Effector memory CD8-positive, alpha-beta T cell (primary cell): ENCODE measurements around the gene ILDR2.

ENCODE experiments used
- ATAC-seq: fragments of 150-1000 bp; cut with Tn5 transposase; replicated peaks from 2 replicates; pipeline ENCODE4 v1.10.0; 2021; ENCODE audit warnings: mild to moderate bottlenecking, moderate library complexity
- DNase-seq, 3 experiments: peaks; one replicate each; pipeline ENCODE4 v3.0.0; 2021
- H3K27ac Mint-ChIP-seq, 2 donors: one replicate each; pipeline ENCODE4 v1.8.0; 2022; ENCODE audit warnings: mild to moderate bottlenecking in 2 of 2, mixed read lengths in 2 of 2, moderate library complexity in 2 of 2
- H3K27me3 Mint-ChIP-seq, 2 donors: one replicate each; pipeline ENCODE4 v1.8.0; 2022; ENCODE audit warnings: mixed read lengths in 2 of 2
- H3K36me3 Mint-ChIP-seq: one replicate; pipeline ENCODE4 v1.8.0; 2022; ENCODE audit warnings: mild to moderate bottlenecking, moderate library complexity, mixed read lengths; ENCODE audit not compliant: insufficient read depth
- H3K4me1 Mint-ChIP-seq, 2 donors: one replicate each; pipeline ENCODE4 v1.8.0; 2022; ENCODE audit warnings: low read depth in 2 of 2, mixed read lengths in 2 of 2
- H3K4me3 Mint-ChIP-seq, 2 donors: one replicate each; pipeline ENCODE4 v1.8.0; 2022; ENCODE audit warnings: mild to moderate bottlenecking in 2 of 2, mixed read lengths in 2 of 2, moderate library complexity in 2 of 2
- H3K9me3 Mint-ChIP-seq, 2 donors: one replicate each; pipeline ENCODE4 v1.8.0; 2022; ENCODE audit warnings: mixed read lengths in 2 of 2

The ILDR2 gene

GRCh38 chr1:166953491-166953890, 21.8 kb downstream of the ILDR2 start:
- H3K27ac Mint-ChIP-seq = no peak overlapping the region
- no peak for DNase-seq
- H3K9me3 Mint-ChIP-seq = no peaks in the 10 kb centered on the region
- peaks cover 35 to 42% of the 10 kb centered on the region in 2 donors for H3K27me3 Mint-ChIP-seq
- no peaks in the 10 kb centered on the region for H3K36me3 Mint-ChIP-seq
- no peaks in the 10 kb centered on the region for H3K4me1 Mint-ChIP-seq
- no peak for ATAC-seq
- no peak overlapping the region for H3K4me3 Mint-ChIP-seq

- DNase-seq (no peak), ATAC-seq (no peak)
- Mint-ChIP-seq H3K4me3 (no peak overlapping the region), H3K9me3 (no peaks in the 10 kb centered on the region), H3K36me3 (no peaks in the 10 kb centered on the region), H3K27ac (no peak overlapping the region), H3K4me1 (peaks cover 0 to 2% of the 10 kb centered on the region in 2 donors), H3K27me3 (peaks cover 44 to 50% of the 10 kb centered on the region in 2 donors)
Observed at GRCh38 chr1:166952002-166952746, 23.2 kb downstream of the ILDR2 start.

- Mint-ChIP-seq H3K4me3 (no peak overlapping the region), H3K36me3 (no peaks in the 10 kb centered on the region), H3K27ac (no peak overlapping the region), H3K4me1 (peaks cover 0 to 2% of the 10 kb centered on the region in 2 donors), H3K27me3 (peaks cover 54% of the 10 kb centered on the region in 2 donors), H3K9me3 (no peaks in the 10 kb centered on the region)
- no peak for DNase-seq
- ATAC-seq = no peak
Observed at GRCh38 chr1:166951050-166951449, 24.3 kb downstream of the ILDR2 start.

GRCh38 chr1:166950156-166950555, 25.2 kb downstream of the ILDR2 start:
- no peak for ATAC-seq
- Mint-ChIP-seq H3K27me3 (peaks cover 59 to 63% of the 10 kb centered on the region in 2 donors), H3K36me3 (no peaks in the 10 kb centered on the region)

GRCh38 chr1:166948856-166949350, 26.4 kb downstream of the ILDR2 start:
- H3K27ac Mint-ChIP-seq = no peak overlapping the region
- H3K4me1 Mint-ChIP-seq = peaks cover 0 to 2% of the 10 kb centered on the region in 2 donors
- no peaks in the 10 kb centered on the region for H3K36me3 Mint-ChIP-seq
- H3K27me3 Mint-ChIP-seq = peaks cover 62 to 76% of the 10 kb centered on the region in 2 donors
- ATAC-seq (no peak), DNase-seq (no peak)
- no peaks in the 10 kb centered on the region for H3K9me3 Mint-ChIP-seq
- no peak overlapping the region for H3K4me3 Mint-ChIP-seq

More at GRCh38 chr1:166950156-166950555, 25.2 kb downstream of the ILDR2 start:
- Mint-ChIP-seq H3K4me3 (no peak overlapping the region), H3K27ac (no peak overlapping the region), H3K4me1 (peaks cover 0 to 2% of the 10 kb centered on the region in 2 donors), H3K9me3 (no peaks in the 10 kb centered on the region)
- no peak for DNase-seq

- peak overlapping the region; percentile 16 to 44 for H3K4me3 Mint-ChIP-seq
- H3K9me3 Mint-ChIP-seq = no peaks in the 10 kb centered on the region
- DNase-seq (no peak), ATAC-seq (peak; percentile 8)
- H3K27ac Mint-ChIP-seq = no peak overlapping the region
- peaks cover 0 to 2% of the 10 kb centered on the region in 2 donors for H3K4me1 Mint-ChIP-seq
- no peaks in the 10 kb centered on the region for H3K36me3 Mint-ChIP-seq
- H3K27me3 Mint-ChIP-seq = peaks cover 67 to 89% of the 10 kb centered on the region in 2 donors
Observed at GRCh38 chr1:166947398-166948043, 27.8 kb downstream of the ILDR2 start.

- H3K36me3 Mint-ChIP-seq = no peaks in the 10 kb centered on the region
- H3K4me3 Mint-ChIP-seq = no peak overlapping the region
- DNase-seq (no peak), ATAC-seq (no peak)
- H3K9me3 Mint-ChIP-seq = no peaks in the 10 kb centered on the region
- no peak overlapping the region for H3K27ac Mint-ChIP-seq
- H3K27me3 Mint-ChIP-seq = peaks cover 47 to 74% of the 10 kb centered on the region in 2 donors
- peaks cover 0 to 2% of the 10 kb centered on the region in 2 donors for H3K4me1 Mint-ChIP-seq
Observed at GRCh38 chr1:166944186-166944967, 31.0 kb downstream of the ILDR2 start.

GRCh38 chr1:166939741-166940375, 35.5 kb downstream of the ILDR2 start:
- H3K9me3 Mint-ChIP-seq = no peaks in the 10 kb centered on the region
- DNase-seq (no peak), ATAC-seq (no peak)
- no peak overlapping the region for H3K4me3 Mint-ChIP-seq
- peaks cover 34 to 76% of the 10 kb centered on the region in 2 donors for H3K27me3 Mint-ChIP-seq
- no peak overlapping the region for H3K27ac Mint-ChIP-seq
- H3K36me3 Mint-ChIP-seq = no peaks in the 10 kb centered on the region
- no peaks in the 10 kb centered on the region for H3K4me1 Mint-ChIP-seq

- DNase-seq (no peak), ATAC-seq (no peak)
- H3K4me3 Mint-ChIP-seq = no peak overlapping the region
- no peaks in the 10 kb centered on the region for H3K9me3 Mint-ChIP-seq
- peaks cover 36 to 69% of the 10 kb centered on the region in 2 donors for H3K27me3 Mint-ChIP-seq
- H3K4me1 Mint-ChIP-seq = no peaks in the 10 kb centered on the region
- no peaks in the 10 kb centered on the region for H3K36me3 Mint-ChIP-seq
- H3K27ac Mint-ChIP-seq = no peak overlapping the region
Observed at GRCh38 chr1:166937962-166938361, 37.4 kb downstream of the ILDR2 start.

- no peaks in the 10 kb centered on the region for H3K36me3 Mint-ChIP-seq
- no peak for ATAC-seq
- no peaks in the 10 kb centered on the region for H3K9me3 Mint-ChIP-seq
- no peak for DNase-seq
- peaks cover 33 to 65% of the 10 kb centered on the region in 2 donors for H3K27me3 Mint-ChIP-seq
- H3K27ac Mint-ChIP-seq = no peak overlapping the region
- H3K4me1 Mint-ChIP-seq = no peaks in the 10 kb centered on the region
- no peak overlapping the region for H3K4me3 Mint-ChIP-seq
Observed at GRCh38 chr1:166937329-166937728, 38.0 kb downstream of the ILDR2 start.

GRCh38 chr1:166933633-166934032, 41.7 kb downstream of the ILDR2 start:
- H3K4me1 Mint-ChIP-seq = no peaks in the 10 kb centered on the region
- peaks cover 25 to 49% of the 10 kb centered on the region in 2 donors for H3K27me3 Mint-ChIP-seq
- no peak for DNase-seq
- no peak overlapping the region for H3K4me3 Mint-ChIP-seq
- H3K27ac Mint-ChIP-seq = no peak overlapping the region
- no peaks in the 10 kb centered on the region for H3K36me3 Mint-ChIP-seq
- ATAC-seq = no peak
- H3K9me3 Mint-ChIP-seq = no peaks in the 10 kb centered on the region

GRCh38 chr1:166933140-166933539, 42.2 kb downstream of the ILDR2 start:
- no peaks in the 10 kb centered on the region for H3K4me1 Mint-ChIP-seq
- ATAC-seq = no peak

GRCh38 chr1:166929911-166930310, 45.4 kb downstream of the ILDR2 start:
- DNase-seq (no peak), ATAC-seq (no peak)
- no peak overlapping the region for H3K27ac Mint-ChIP-seq
- no peaks in the 10 kb centered on the region for H3K4me1 Mint-ChIP-seq
- H3K36me3 Mint-ChIP-seq = no peaks in the 10 kb centered on the region
- H3K4me3 Mint-ChIP-seq = no peak overlapping the region
- H3K9me3 Mint-ChIP-seq = no peaks in the 10 kb centered on the region
- H3K27me3 Mint-ChIP-seq = peaks cover 19 to 33% of the 10 kb centered on the region in 2 donors

More at GRCh38 chr1:166933140-166933539, 42.2 kb downstream of the ILDR2 start:
- Mint-ChIP-seq H3K36me3 (no peaks in the 10 kb centered on the region), H3K9me3 (no peaks in the 10 kb centered on the region), H3K27ac (no peak overlapping the region), H3K27me3 (peaks cover 25 to 44% of the 10 kb centered on the region in 2 donors), H3K4me3 (no peak overlapping the region)
- DNase-seq = no peak
